Activated CD4-positive, alpha-beta T cell treated with anti-CD3 and anti-CD28 coated beads, Interleukin-2, amount 10 ng/mL, durations not matched to agents 7 days and 5 days (primary cell): ENCODE results near the gene SPAAR. TPM values are rescaled to one million over a fixed set of nuclear protein-coding genes. Genes with fewer than 3 reads are reported as not detected.
"Not testable (repeated sequence)": the region's sequence is repeated elsewhere in the genome, so short reads cannot be mapped to it uniquely, and the experiment has no call there.

ENCODE experiments used
- CTCF ChIA-PET: fragments of 350-600 bp; sonication (Branson Sonifier 250); formaldehyde crosslinking; loops from one replicate; lab custom pipeline; 2021; ENCODE audit warnings: antibody characterized with exemption; lab: Charles Lee
- POLR2A ChIA-PET: fragments of 350-600 bp; sonication (Branson Sonifier 250); formaldehyde crosslinking; loops from one replicate; lab custom pipeline; 2021; ENCODE audit warnings: antibody characterized with exemption; lab: Charles Lee
- DNase-seq: peaks from one replicate; pipeline ENCODE4 v3.0.0-alpha.2; 2020
- H3K27ac Mint-ChIP-seq: one replicate; pipeline ENCODE4 v1.8.0; 2021; ENCODE audit warnings: mild to moderate bottlenecking, moderate library complexity, mixed read lengths
- H3K27me3 Mint-ChIP-seq: one replicate; pipeline ENCODE4 v1.8.0; 2021; ENCODE audit warnings: mixed read lengths
- H3K36me3 Mint-ChIP-seq: one replicate; pipeline ENCODE4 v1.8.0; 2021; ENCODE audit warnings: low read depth, mixed read lengths
- H3K4me1 Mint-ChIP-seq: one replicate; pipeline ENCODE4 v1.8.0; 2021; ENCODE audit warnings: mixed read lengths
- H3K4me3 Mint-ChIP-seq: one replicate; pipeline ENCODE4 v1.8.0; 2021; ENCODE audit warnings: mild to moderate bottlenecking, moderate library complexity, mixed read lengths
- H3K9me3 Mint-ChIP-seq: one replicate; pipeline ENCODE4 v1.8.0; 2021; ENCODE audit warnings: mixed read lengths
- total RNA-seq, 2 experiments: library from RNA; stranded (reverse); gene quantifications; one replicate each; pipeline ENCODE4 v1.2.3, GENCODE V29; 2021

Gene SPAAR
- total RNA-seq, 2 experiments from 2014 or later, result not detected

DNA sequence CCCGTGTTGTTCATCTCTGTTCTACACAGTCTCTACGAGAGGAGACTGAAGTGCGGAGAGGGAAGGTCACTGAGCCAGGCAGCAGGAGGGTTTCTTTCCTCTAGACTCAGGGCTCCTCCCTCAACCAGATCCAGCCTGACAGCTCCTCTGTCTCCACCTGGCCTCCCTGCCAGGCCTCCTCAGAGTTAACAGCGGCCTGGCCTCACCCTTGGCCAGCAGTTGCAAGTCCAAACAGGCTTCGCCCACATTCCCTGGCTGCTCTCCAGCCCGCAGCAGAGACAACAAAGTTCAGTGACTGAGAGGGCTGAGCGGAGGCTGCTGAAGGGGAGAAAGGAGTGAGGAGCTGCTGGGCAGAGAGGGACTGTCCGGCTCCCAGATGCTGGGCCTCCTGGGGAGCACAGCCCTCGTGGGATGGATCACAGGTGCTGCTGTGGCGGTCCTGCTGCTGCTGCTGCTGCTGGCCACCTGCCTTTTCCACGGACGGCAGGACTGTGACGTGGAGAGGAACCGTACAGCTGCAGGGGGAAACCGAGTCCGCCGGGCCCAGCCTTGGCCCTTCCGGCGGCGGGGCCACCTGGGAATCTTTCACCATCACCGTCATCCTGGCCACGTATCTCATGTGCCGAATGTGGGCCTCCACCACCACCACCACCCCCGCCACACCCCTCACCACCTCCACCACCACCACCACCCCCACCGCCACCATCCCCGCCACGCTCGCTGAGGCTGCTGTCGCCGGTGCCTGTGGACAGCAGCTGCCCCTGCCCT, 3.2 kb upstream of the SPAAR start, which contains the start of gene HRCT1:
Gene HRCT1 (plus strand): TSS at position 291 of the 768 bp plus-strand sequence. CDS start 86 bp downstream, at position 377.
- H3K36me3 Mint-ChIP-seq, result peaks cover 1% of the 10 kb centered on the region
- H3K9me3 Mint-ChIP-seq, result no peaks in the 10 kb centered on the region
- POLR2A ChIA-PET, result no interaction called here
- H3K4me3 Mint-ChIP-seq, result no peak within 1 kb of the TSS
- no peak within 1 kb of the TSS for H3K27ac Mint-ChIP-seq
- peaks cover 3% of the 10 kb centered on the region for H3K27me3 Mint-ChIP-seq
- CTCF ChIA-PET, result interaction anchor here (0.6 kb wide), 2 partner anchors 136 to 643 kb away, joined by 3 read pairs; no protein-coding TSS in a partner anchor
- DNase-seq, result no peak
- H3K4me1 Mint-ChIP-seq, result peaks cover 45% of the 10 kb centered on the region

DNA sequence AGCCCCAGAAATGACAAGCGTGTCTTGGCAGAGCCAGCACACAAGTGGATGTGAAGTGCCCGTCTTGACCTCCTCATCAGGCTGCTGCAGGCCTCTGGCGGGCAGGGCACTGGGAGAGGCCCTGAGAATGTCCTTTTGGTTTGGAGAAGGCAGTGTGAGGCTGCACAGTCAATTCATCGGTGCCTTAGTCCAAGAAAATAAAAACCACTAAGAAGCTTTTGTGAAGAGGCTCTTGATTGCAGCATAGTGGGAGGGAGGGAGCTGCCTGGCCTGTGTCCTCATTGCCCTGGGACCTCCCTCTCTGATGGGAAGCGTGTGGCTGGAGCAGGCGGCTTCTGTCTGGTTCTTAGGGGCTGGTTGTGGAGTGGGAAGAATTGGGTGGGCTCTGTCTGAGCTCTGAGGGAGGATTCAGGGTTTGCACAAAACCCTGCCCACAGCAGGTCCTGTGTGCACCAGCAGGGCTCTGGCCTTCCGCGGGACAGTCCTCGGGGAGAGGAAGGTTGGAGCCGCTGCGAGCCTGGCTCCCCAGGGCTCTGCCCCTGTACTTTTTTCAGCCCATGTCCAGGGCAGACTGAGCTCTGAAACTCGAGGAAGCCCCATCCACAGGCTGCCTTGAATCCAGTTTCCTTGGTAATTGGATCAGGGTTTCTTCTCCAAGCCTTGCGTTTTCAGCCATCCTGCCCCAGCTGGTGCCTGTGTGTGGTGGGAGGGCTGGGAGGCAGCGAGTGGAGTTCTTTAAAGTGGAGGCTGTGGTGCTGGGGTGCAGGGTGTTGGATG, 2.2 kb upstream of the SPAAR start:
- Mint-ChIP-seq H3K27ac (peak overlapping the region; percentile 57), H3K9me3 (no peaks in the 10 kb centered on the region), H3K4me1 (peaks cover 53% of the 10 kb centered on the region), H3K27me3 (no peaks in the 10 kb centered on the region), H3K4me3 (no peak overlapping the region), H3K36me3 (peaks cover 1% of the 10 kb centered on the region)
- no peak for DNase-seq
- POLR2A ChIA-PET, result interaction anchor here (0.6 kb wide), 1 partner anchor 13 kb away, joined by 4 read pairs; no protein-coding TSS in a partner anchor
- CTCF ChIA-PET, result interaction anchor here (1.1 kb wide), 1 partner anchor 34 kb away, joined by 3 read pairs; no protein-coding TSS in a partner anchor

GRCh38 chr9:35907711-35908503, 1.4 kb upstream of the SPAAR start:
- Mint-ChIP-seq H3K36me3 (peaks cover 1% of the 10 kb centered on the region), H3K4me3 (no peak overlapping the region), H3K27ac (peak overlapping the region; percentile 76), H3K9me3 (no peaks in the 10 kb centered on the region), H3K4me1 (peaks cover 54% of the 10 kb centered on the region), H3K27me3 (no peaks in the 10 kb centered on the region)
- no peak for DNase-seq
- CTCF ChIA-PET, result interaction anchor here (1.1 kb wide), 1 partner anchor 33 kb away, joined by 3 read pairs; no protein-coding TSS in a partner anchor
- POLR2A ChIA-PET, result interaction anchor here (0.6 kb wide), 1 partner anchor 14 kb away, joined by 4 read pairs; no protein-coding TSS in a partner anchor

DNA sequence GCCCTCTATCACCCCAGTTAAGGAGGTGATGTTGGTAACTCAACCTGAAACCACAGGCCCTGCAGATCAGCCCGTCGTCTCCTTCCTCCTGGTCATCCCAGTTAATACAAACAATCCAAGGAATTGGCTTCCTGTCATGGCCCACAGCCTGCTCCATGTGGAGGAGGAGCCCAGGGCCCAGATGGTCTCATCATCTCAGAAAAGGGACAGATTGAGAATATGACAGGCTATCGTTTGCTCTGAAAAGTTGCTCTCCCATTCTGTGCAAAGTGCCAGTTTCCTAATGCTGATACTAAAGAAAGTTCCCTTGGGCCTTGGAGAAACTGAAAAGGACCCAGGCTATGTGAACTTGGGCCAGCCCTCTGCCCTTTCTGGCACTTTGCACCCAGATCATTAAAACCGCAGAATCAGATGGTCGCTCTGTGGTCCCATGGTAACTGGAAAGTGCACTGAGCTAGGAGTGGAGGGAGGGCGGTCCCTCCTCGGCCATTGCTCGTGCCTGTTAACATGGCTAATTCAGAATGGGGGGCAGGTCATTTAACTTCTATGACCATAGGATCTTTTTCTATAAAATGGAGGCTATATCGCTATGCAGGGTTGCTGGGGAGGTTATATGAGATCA, 675 bp upstream of the SPAAR start:
- Mint-ChIP-seq H3K4me3 (no peak overlapping the region), H3K27ac (peak overlapping the region; percentile 76), H3K36me3 (peaks cover 1% of the 10 kb centered on the region), H3K4me1 (peaks cover 50% of the 10 kb centered on the region), H3K9me3 (no peaks in the 10 kb centered on the region), H3K27me3 (no peaks in the 10 kb centered on the region)
- no peak for DNase-seq
- CTCF ChIA-PET, result no interaction called here
- POLR2A ChIA-PET, result no interaction called here

GRCh38 chr9:35909687-35910612, 660 bp downstream of the SPAAR start:
- CTCF ChIA-PET, result interaction anchor here (0.8 to 1.2 kb wide), 2 partner anchors 14 to 30 kb away, joined by 3 to 4 read pairs; no protein-coding TSS in a partner anchor
- Mint-ChIP-seq H3K4me1 (peaks cover 50% of the 10 kb centered on the region), H3K27me3 (no peaks in the 10 kb centered on the region)

GRCh38 chr9:35910613-35911359, 1.5 kb downstream of the SPAAR start:
- peak overlapping the region; percentile 48 for H3K4me3 Mint-ChIP-seq
- ChIA-PET CTCF (interaction anchor here (0.6 to 1.4 kb wide), 5 partner anchors 8 to 829 kb away, joined by 3 to 6 read pairs (median 4); no protein-coding TSS in a partner anchor), POLR2A (no interaction called here)
- peak; percentile 68 for DNase-seq
- peak overlapping the region; percentile 97 for H3K27ac Mint-ChIP-seq
- no peaks in the 10 kb centered on the region for H3K9me3 Mint-ChIP-seq
- H3K36me3 Mint-ChIP-seq, result peaks cover 1% of the 10 kb centered on the region
- no peaks in the 10 kb centered on the region for H3K27me3 Mint-ChIP-seq
- H3K4me1 Mint-ChIP-seq, result peaks cover 50% of the 10 kb centered on the region

More at GRCh38 chr9:35909687-35910612, 660 bp downstream of the SPAAR start:
- H3K27ac Mint-ChIP-seq, result peak overlapping the region; percentile 97
- peaks cover 1% of the 10 kb centered on the region for H3K36me3 Mint-ChIP-seq
- no peak overlapping the region for H3K4me3 Mint-ChIP-seq
- DNase-seq, result no peak
- POLR2A ChIA-PET, result no interaction called here
- H3K9me3 Mint-ChIP-seq, result no peaks in the 10 kb centered on the region

- no peak overlapping the region for H3K4me3 Mint-ChIP-seq
- POLR2A ChIA-PET, result no interaction called here
- CTCF ChIA-PET, result interaction anchor here (1.2 to 1.4 kb wide), 3 partner anchors 9 to 34 kb away, joined by 4 to 6 read pairs (median 4); no protein-coding TSS in a partner anchor
- peaks cover 1% of the 10 kb centered on the region for H3K36me3 Mint-ChIP-seq
- H3K9me3 Mint-ChIP-seq, result no peaks in the 10 kb centered on the region
- no peaks in the 10 kb centered on the region for H3K27me3 Mint-ChIP-seq
- peaks cover 48% of the 10 kb centered on the region for H3K4me1 Mint-ChIP-seq
- DNase-seq, result no peak
- peak overlapping the region; percentile 55 for H3K27ac Mint-ChIP-seq
These were observed 2.4 kb downstream of the SPAAR start for GRCh38 chr9:35911690-35912089.

- DNase-seq, result no peak
- CTCF ChIA-PET, result interaction anchor here (1.4 kb wide), 1 partner anchor 32 kb away, joined by 3 read pairs; no protein-coding TSS in a partner anchor
- POLR2A ChIA-PET, result no interaction called here
- no peak overlapping the region for H3K27ac Mint-ChIP-seq
- no peaks in the 10 kb centered on the region for H3K9me3 Mint-ChIP-seq
- no peaks in the 10 kb centered on the region for H3K27me3 Mint-ChIP-seq
- H3K4me1 Mint-ChIP-seq, result peaks cover 40% of the 10 kb centered on the region
- peaks cover 1% of the 10 kb centered on the region for H3K36me3 Mint-ChIP-seq
- H3K4me3 Mint-ChIP-seq, result no peak overlapping the region
These were observed 3.6 kb downstream of the SPAAR start for GRCh38 chr9:35912791-35913400.

GRCh38 chr9:35913429-35913828, 4.1 kb downstream of the SPAAR start:
- H3K4me3 Mint-ChIP-seq, DNase-seq, H3K27me3 Mint-ChIP-seq, H3K9me3 Mint-ChIP-seq, H3K36me3 Mint-ChIP-seq, POLR2A ChIA-PET, H3K27ac Mint-ChIP-seq: not testable (repeated sequence)
- CTCF ChIA-PET, result interaction anchor here (1.4 kb wide), 1 partner anchor 32 kb away, joined by 3 read pairs; no protein-coding TSS in a partner anchor
- H3K4me1 Mint-ChIP-seq, result peaks cover 34% of the 10 kb centered on the region

GRCh38 chr9:35914301-35914807, 5.1 kb downstream of the SPAAR start:
- Mint-ChIP-seq H3K36me3 (peaks cover 1% of the 10 kb centered on the region), H3K27me3 (no peaks in the 10 kb centered on the region), H3K4me3 (no peak overlapping the region)

More at GRCh38 chr9:35914301-35914807, 5.1 kb downstream of the SPAAR start:
- ChIA-PET CTCF (no interaction called here), POLR2A (interaction anchor here (0.6 kb wide), 1 partner anchor 26 kb away, joined by 7 read pairs; no protein-coding TSS in a partner anchor)
- Mint-ChIP-seq H3K9me3 (no peaks in the 10 kb centered on the region), H3K27ac (no peak overlapping the region), H3K4me1 (peaks cover 25% of the 10 kb centered on the region)
- peak; percentile 35 for DNase-seq
